B cell (primary cell): Measurements from ENCODE around the gene ARRDC1. TPM values are rescaled to one million over a fixed set of nuclear protein-coding genes. Genes with fewer than 3 reads are reported as not detected.

ENCODE experiments used
- ATAC-seq: fragments of 200-7000 bp; cut with Tn5 transposase; one replicate; pipeline ENCODE4 v1.10.0; 2021; ENCODE audit warnings: low read depth, mild to moderate bottlenecking, moderate number of reproducible peaks, moderate library complexity
- CTCF ChIA-PET: fragments of 350-600 bp; sonication (Branson Sonifier 250); formaldehyde crosslinking; loops from one replicate; lab custom pipeline; 2021; ENCODE audit warnings: antibody characterized with exemption, inconsistent platforms; lab: Charles Lee
- POLR2A ChIA-PET: fragments of 350-600 bp; sonication (Branson Sonifier 250); formaldehyde crosslinking; loops from one replicate; lab custom pipeline; 2021; ENCODE audit warnings: antibody characterized with exemption; lab: Charles Lee
- DNase-seq: peaks from one replicate; pipeline ENCODE4 v3.0.0; 2013
- H2AFZ ChIP-seq: 2 replicates; pipeline ENCODE4 v1.6.1; 2012; ENCODE audit warnings: mild to moderate bottlenecking, low read depth, low read length; ENCODE audit not compliant: insufficient read depth, poor library complexity, severe bottlenecking
- H3K27ac ChIP-seq, 2 donors: 1 replicate in 1 of 2; 2 replicates in 1 of 2; pipeline ENCODE4 v1.5.1; 2012 to 2013; ENCODE audit warnings: low read length in 2 of 2, mild to moderate bottlenecking in 2 of 2, moderate library complexity in 1 of 2
- H3K27me3 ChIP-seq, 4 experiments: fragments of 200-600 bp in 1 of 4; sonication (generic) in 1 of 4; replicated peaks in 1 of 4; 1 replicate in 2 of 4; 2 replicates in 2 of 4; pipeline versions ENCODE4 v1.6.1 to v1.7.0; 2013 to 2016; ENCODE audit warnings: low read length in 3 of 4, mild to moderate bottlenecking in 2 of 4, mixed read lengths in 1 of 4, moderate library complexity in 1 of 4; ENCODE audit not compliant: insufficient read depth in 4 of 4, control insufficient read depth in 3 of 4; ENCODE audit errors: control extremely low read depth in 1 of 4
- H3K36me3 ChIP-seq, 2 experiments: replicated peaks in 1 of 2; 1 replicate in 1 of 2; 2 replicates in 1 of 2; pipeline versions ENCODE4 v1.6.1 to v1.7.1; 2013; ENCODE audit warnings: low read length in 1 of 2; ENCODE audit not compliant: insufficient read depth in 2 of 2, control insufficient read depth in 1 of 2; ENCODE audit errors: control extremely low read depth in 1 of 2, extremely low read depth in 1 of 2
- H3K4me1 ChIP-seq, 2 donors: fragments of 200-600 bp in 1 of 2; sonication (generic) in 1 of 2; 1 replicate in 1 of 2; 2 replicates in 1 of 2; pipeline versions ENCODE4 v1.5.1 to v1.6.1; 2013 to 2017; ENCODE audit warnings: low read length in 2 of 2; ENCODE audit not compliant: control insufficient read depth in 2 of 2, insufficient read depth in 2 of 2
- H3K4me2 ChIP-seq: replicated peaks from 2 replicates; pipeline ENCODE3; 2012; ENCODE audit warnings: mild to moderate bottlenecking, low read depth, low read length; ENCODE audit not compliant: poor library complexity, severe bottlenecking
- H3K4me3 ChIP-seq, 5 experiments: fragments of 200-600 bp in 1 of 5; sonication (generic) in 1 of 5; 1 replicate in 3 of 5; 2 replicates in 2 of 5; pipeline versions ENCODE4 v1.5.1 to v1.7.0; 2011 to 2016; ENCODE audit warnings: low read length in 4 of 5, mild to moderate bottlenecking in 4 of 5, low read depth in 2 of 5, control low read depth in 1 of 5, moderate library complexity in 1 of 5; ENCODE audit not compliant: insufficient read depth in 1 of 5; ENCODE audit errors: control extremely low read depth in 1 of 5, extremely low read depth in 1 of 5
- H3K79me2 ChIP-seq: fragments of 200-600 bp; sonication (generic); one replicate; pipeline ENCODE4 v1.6.0; 2016; ENCODE audit warnings: low read length; ENCODE audit not compliant: control insufficient read depth, insufficient read depth
- H3K9ac ChIP-seq: fragments of 200-600 bp; sonication (generic); 2 replicates; pipeline ENCODE4 v1.6.1; 2017; ENCODE audit warnings: mild to moderate bottlenecking, low read length, moderate library complexity
- H3K9me3 ChIP-seq, 3 donors: one replicate each; pipeline versions ENCODE4 v1.6.1 to v1.7.1; 2013; ENCODE audit warnings: low read length in 2 of 3; ENCODE audit not compliant: control insufficient read depth in 2 of 3, insufficient read depth in 1 of 3; ENCODE audit errors: control extremely low read depth in 1 of 3
- H4K20me1 ChIP-seq: 2 replicates; pipeline ENCODE4 v1.6.0; 2012; ENCODE audit warnings: mild to moderate bottlenecking, low read length; ENCODE audit not compliant: insufficient read depth, control insufficient read depth, poor library complexity, severe bottlenecking
- H3K27ac Mint-ChIP-seq: one replicate; pipeline ENCODE4 v1.8.0; 2021; ENCODE audit warnings: mixed read lengths
- H3K27me3 Mint-ChIP-seq: one replicate; pipeline ENCODE4 v1.8.0; 2021; ENCODE audit warnings: mixed read lengths
- H3K4me1 Mint-ChIP-seq: one replicate; pipeline ENCODE4 v1.8.0; 2021; ENCODE audit warnings: mixed read lengths
- H3K4me3 Mint-ChIP-seq: one replicate; pipeline ENCODE4 v1.8.0; 2021; ENCODE audit warnings: mixed read lengths
- H3K9me3 Mint-ChIP-seq: one replicate; pipeline ENCODE4 v1.8.0; 2022; ENCODE audit warnings: mixed read lengths; ENCODE audit not compliant: insufficient read depth
- EZH2 ChIP-seq: IDR thresholded peaks from 2 replicates; pipeline ENCODE4 v1.6.1; 2012; ENCODE audit warnings: borderline replicate concordance, low read depth, mild to moderate bottlenecking, moderate library complexity, low read length; ENCODE audit not compliant: insufficient read depth, poor library complexity, severe bottlenecking
- WGBS: methylation state at CpG from one replicate; pipeline ENCODE4 v1.1.5; 2013; ENCODE audit warnings: missing lambda C conversion rate; ENCODE audit not compliant: insufficient coverage; 5-methylcytosine and 5-hydroxymethylcytosine counted together
- intact Hi-C: fragments of 100-400 bp; cut with micrococcal nuclease; formaldehyde crosslinking; loops from one replicate; pipeline ENCODE4 v1.10.0; 2022
- polyA plus RNA-seq: library from polyadenylated mRNA; depleted of rRNA; stranded (reverse); fragments of >200 nt; gene quantifications from 2 replicates; pipeline ENCODE4 v1.2.3, GENCODE V29; 2012
- total RNA-seq, 2 donors: library from RNA; stranded (reverse); fragments of 120-200 nt in 1 of 2; gene quantifications; 1 replicate in 1 of 2; 2 replicates in 1 of 2; pipeline versions ENCODE4 v1.2.3 to v1.2.4, GENCODE V29; 2013 to 2022
- TF ChIP-seq, protein P1 (sequence below): fragments of 200-600 bp; IDR thresholded peaks from one replicate; pipeline ENCODE4 v1.8.0; 2022; ENCODE audit warnings: antibody characterized with exemption, mild to moderate bottlenecking

The ARRDC1 gene
- total and polyA plus RNA-seq, 2 donors (not counting 1 experiment from before 2014, with no cell fraction given): 89.2 to 227 TPM

DNA sequence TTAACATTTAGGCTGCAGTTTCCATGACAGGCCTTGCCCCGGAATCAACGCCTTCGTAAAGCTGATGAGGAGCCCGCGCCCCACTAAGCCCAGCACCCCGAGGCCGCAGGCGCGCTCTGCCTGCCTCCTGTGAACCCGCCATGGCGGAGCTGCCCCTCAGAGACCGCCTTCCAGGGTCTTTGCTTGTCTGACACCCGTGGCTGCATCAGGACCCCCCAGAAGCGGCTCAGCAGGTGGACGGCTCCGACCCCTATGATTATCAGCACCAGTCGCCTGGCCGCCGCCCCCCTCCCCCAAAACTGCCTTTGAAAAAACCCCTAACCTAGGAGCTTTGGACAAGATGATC is 26.3 kb upstream of the ARRDC1 start:
- ATAC-seq (no peak), DNase-seq (no peak)
- H2AFZ ChIP-seq: peak overlapping the region; percentile 82
- H3K79me2 ChIP-seq: peaks cover 41% of the 10 kb centered on the region
- Mint-ChIP-seq H3K4me3 (peak overlapping the region; percentile 80), H3K9me3 (no peaks in the 10 kb centered on the region), H3K4me1 (peaks cover 26% of the 10 kb centered on the region), H3K27ac (peak overlapping the region; percentile 26), H3K27me3 (no peaks in the 10 kb centered on the region)
- peaks cover under 1 to 29% of the 10 kb centered on the region in 2 experiments for H3K36me3 ChIP-seq
- TF ChIP-seq EZH2: no peak
- TF ChIP-seq, protein P1, sequence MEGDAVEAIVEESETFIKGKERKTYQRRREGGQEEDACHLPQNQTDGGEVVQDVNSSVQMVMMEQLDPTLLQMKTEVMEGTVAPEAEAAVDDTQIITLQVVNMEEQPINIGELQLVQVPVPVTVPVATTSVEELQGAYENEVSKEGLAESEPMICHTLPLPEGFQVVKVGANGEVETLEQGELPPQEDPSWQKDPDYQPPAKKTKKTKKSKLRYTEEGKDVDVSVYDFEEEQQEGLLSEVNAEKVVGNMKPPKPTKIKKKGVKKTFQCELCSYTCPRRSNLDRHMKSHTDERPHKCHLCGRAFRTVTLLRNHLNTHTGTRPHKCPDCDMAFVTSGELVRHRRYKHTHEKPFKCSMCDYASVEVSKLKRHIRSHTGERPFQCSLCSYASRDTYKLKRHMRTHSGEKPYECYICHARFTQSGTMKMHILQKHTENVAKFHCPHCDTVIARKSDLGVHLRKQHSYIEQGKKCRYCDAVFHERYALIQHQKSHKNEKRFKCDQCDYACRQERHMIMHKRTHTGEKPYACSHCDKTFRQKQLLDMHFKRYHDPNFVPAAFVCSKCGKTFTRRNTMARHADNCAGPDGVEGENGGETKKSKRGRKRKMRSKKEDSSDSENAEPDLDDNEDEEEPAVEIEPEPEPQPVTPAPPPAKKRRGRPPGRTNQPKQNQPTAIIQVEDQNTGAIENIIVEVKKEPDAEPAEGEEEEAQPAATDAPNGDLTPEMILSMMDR: no peak
- intact Hi-C loops: loop anchor here (1.0 kb wide), 1 partner anchor 28 kb away; the partner anchor contains the start of gene MRPL41
- no peaks in the 10 kb centered on the region for H3K27me3 ChIP-seq
- H3K9ac ChIP-seq: peak overlapping the region; percentile 94
- H3K4me3 ChIP-seq: peak overlapping the region in 4 of 5 experiments; percentile 28 to 92 (median 90)
- no peaks in the 10 kb centered on the region for H3K9me3 ChIP-seq
- H4K20me1 ChIP-seq: peaks cover 33% of the 10 kb centered on the region
- ChIA-PET POLR2A (interaction anchor here (0.6 to 1.1 kb wide), 3 partner anchors 11 to 136 kb away, joined by 3 to 7 read pairs (median 4); partner anchors contain the start of gene ZMYND19), CTCF (interaction anchor here (0.7 to 3.1 kb wide), 11 partner anchors 9 to 544 kb away, joined by 3 to 13 read pairs (median 3); partner anchors contain the start of gene EHMT1)
- 68% methylated on average over 19 of the region's 19 CpGs for WGBS
- H3K27ac ChIP-seq: no peak overlapping the region
- peak overlapping the region; percentile 97 for H3K4me2 ChIP-seq
- H3K4me1 ChIP-seq: peaks cover 18 to 30% of the 10 kb centered on the region in 2 donors

DNA sequence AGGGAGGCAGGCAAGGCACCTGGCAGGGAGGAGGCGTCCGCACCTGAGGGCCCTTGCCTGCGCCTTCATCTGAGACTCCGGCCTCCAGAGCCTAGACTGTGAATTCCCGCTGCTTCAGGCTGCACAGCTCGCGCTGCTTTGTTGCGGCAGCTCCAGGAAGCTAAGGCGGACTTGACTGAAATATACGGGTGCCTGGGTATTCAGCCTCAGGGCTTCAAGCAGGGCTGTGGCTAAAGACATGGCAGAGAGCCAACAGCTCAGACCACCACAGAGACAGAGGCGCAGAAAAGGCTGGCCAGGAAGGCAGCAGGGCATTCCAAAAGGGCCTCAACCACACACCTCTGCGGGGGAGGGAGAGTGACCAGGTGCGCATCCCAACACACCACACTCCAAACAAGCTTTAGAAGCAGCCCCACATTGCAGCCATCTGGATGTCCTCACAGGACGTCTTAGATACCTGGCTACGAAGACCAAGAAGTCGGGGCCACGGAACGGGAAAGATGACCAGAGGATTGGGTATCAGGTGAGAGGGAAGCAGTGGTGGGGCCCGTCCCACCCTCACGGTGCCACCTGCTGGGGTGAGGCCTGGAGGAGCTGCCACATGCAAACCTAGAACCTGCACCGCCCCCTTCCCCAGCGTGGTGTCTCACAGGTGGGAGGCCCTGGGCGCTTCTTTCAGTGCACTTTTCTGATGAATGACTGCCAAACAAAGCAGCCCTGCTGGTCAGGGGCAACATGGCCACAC is 25.1 kb upstream of the ARRDC1 start:
- ATAC-seq (no peak), DNase-seq (peak; percentile 12)
- POLR2A ChIA-PET: no interaction called here
- Histone ChIP-seq H3K4me2 (no peak overlapping the region), H3K4me1 (peaks cover 18 to 27% of the 10 kb centered on the region in 2 donors), H3K27ac (no peak overlapping the region), H4K20me1 (peaks cover 22% of the 10 kb centered on the region), H2AFZ (no peak overlapping the region), H3K9me3 (no peaks in the 10 kb centered on the region), H3K4me3 (no peak overlapping the region), H3K27me3 (no peaks in the 10 kb centered on the region), H3K36me3 (peaks cover 0 to 25% of the 10 kb centered on the region in 2 experiments), H3K79me2 (peaks cover 36% of the 10 kb centered on the region), H3K9ac (no peak overlapping the region)
- CTCF ChIA-PET: interaction anchor here (1.2 to 3.1 kb wide), 4 partner anchors 8 to 546 kb away, joined by 3 to 13 read pairs (median 3); no protein-coding TSS in a partner anchor
- no peaks in the 10 kb centered on the region for H3K9me3 Mint-ChIP-seq
- H3K27ac Mint-ChIP-seq: no peak overlapping the region
- WGBS: 94% methylated on average over 21 of the region's 23 CpGs
- no peaks in the 10 kb centered on the region for H3K27me3 Mint-ChIP-seq
- TF ChIP-seq, protein P1: no peak
- TF ChIP-seq EZH2: no peak
- peaks cover 21% of the 10 kb centered on the region for H3K4me1 Mint-ChIP-seq
- intact Hi-C loops: no loop called here
- no peak overlapping the region for H3K4me3 Mint-ChIP-seq
